Ishikawa (cell line): Measurements from ENCODE around the gene PPP4C.

Experiments
- CEBPB ChIP-seq: IDR thresholded peaks from 2 replicates; pipeline ENCODE4 v1.6.1; 2012
- CREB1 ChIP-seq: IDR thresholded peaks from 2 replicates; pipeline ENCODE4 v1.6.1; 2012; ENCODE audit warnings: low read depth
- EGR1 ChIP-seq: IDR thresholded peaks from 2 replicates; pipeline ENCODE4 v1.6.1; 2012
- EP300 ChIP-seq: IDR thresholded peaks from 2 replicates; pipeline ENCODE4 v1.6.1; 2012; ENCODE audit warnings: borderline replicate concordance
- FOXM1 ChIP-seq: IDR thresholded peaks from 2 replicates; pipeline ENCODE4 v1.6.1; 2012; ENCODE audit warnings: low read depth, borderline replicate concordance
- NFIC ChIP-seq: IDR thresholded peaks from 2 replicates; pipeline ENCODE4 v1.6.1; 2012
- RAD21 ChIP-seq: IDR thresholded peaks from 2 replicates; pipeline ENCODE4 v1.6.1; 2012; ENCODE audit warnings: low read depth
- TAF1 ChIP-seq: IDR thresholded peaks from 2 replicates; pipeline ENCODE4 v1.6.1; 2012; ENCODE audit warnings: low read depth, mild to moderate bottlenecking
- TCF12 ChIP-seq: IDR thresholded peaks from 2 replicates; pipeline ENCODE4 v1.6.1; 2012; ENCODE audit warnings: low read depth
- TEAD4 ChIP-seq: IDR thresholded peaks from 2 replicates; pipeline ENCODE4 v1.6.1; 2012
- YY1 ChIP-seq: IDR thresholded peaks from 2 replicates; pipeline ENCODE4 v1.6.1; 2012; ENCODE audit warnings: low read depth
- ZBTB7A ChIP-seq: IDR thresholded peaks from 2 replicates; pipeline ENCODE4 v1.6.1; 2012; ENCODE audit warnings: low read depth
- TF ChIP-seq, protein P1 (sequence below): IDR thresholded peaks from 2 replicates; pipeline ENCODE4 v1.6.1; 2012
- TF ChIP-seq, protein P2 (sequence below): IDR thresholded peaks from 2 replicates; pipeline ENCODE4 v1.6.1; 2012
- TF ChIP-seq, protein P3 (sequence below): IDR thresholded peaks from 2 replicates; pipeline ENCODE4 v1.6.1; 2012; ENCODE audit warnings: low read depth, mild to moderate bottlenecking

The PPP4C gene

DNA sequence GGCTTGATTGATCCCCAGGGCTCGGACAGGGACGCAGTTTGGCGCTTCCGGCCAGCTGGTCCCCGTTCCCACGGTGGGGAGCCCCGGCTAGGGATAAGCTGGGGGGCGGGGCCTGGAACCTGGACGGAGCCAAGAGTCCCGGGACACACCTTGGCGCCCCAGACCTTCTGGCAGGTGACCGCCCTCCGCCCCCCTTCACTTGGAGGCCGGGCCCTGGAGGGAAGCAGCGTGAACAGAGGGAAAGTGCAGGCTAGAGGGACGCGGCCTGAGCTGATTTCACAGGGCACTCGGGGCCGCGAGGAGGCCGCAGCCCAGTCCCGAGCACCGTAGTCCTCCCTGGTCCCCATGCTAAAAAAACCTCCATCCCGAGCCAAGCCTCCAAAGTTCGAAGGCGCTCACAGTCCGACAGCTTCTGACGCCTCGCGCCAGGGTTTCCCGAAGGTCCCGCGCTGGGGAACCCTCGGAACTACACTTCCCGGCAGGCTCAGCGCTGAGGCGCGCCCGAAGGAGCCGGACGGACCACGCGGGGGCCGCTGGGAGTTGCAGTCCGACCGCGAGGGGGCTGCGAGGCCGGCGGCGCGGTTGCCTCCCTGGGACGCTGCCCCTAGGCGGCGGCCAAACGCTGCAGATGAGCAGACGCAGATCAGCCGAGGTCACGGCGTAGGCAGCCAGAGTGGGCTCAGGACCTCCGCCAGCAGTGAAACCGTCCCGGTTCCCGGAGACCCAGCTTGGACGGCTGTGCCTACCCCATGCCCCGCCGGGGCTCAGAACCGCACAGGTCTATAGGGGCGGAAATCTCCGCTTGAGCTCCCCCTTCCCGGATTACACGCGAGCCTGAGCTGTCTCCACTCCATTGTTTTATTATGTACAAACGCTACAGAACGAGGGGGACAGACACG, 15.9 kb downstream of the PPP4C start, which contains the start of gene TBX6:
TSS of gene TBX6 (minus strand) at position 451 of the 899 bp plus-strand sequence. CDS start 731 bp downstream, outside the sequence.
- TF ChIP-seq CEBPB (no peak), YY1 (no peak), RAD21 (peak; percentile 77), TCF12 (peak; percentile 62; the same call in 1 of the 2 replicates), EP300 (0 out of 2 replicates have a peak, but pooled peaks have one; percentile 30), NFIC (no peak; the same call in 1 of the 2 replicates), TAF1 (peak; percentile 57; the same call in 1 of the 2 replicates), EGR1 (no peak), ZBTB7A (peak; percentile 60; the same call in 1 of the 2 replicates), FOXM1 (no peak), TEAD4 (no peak), CREB1 (no peak)
- TF ChIP-seq, protein P1, sequence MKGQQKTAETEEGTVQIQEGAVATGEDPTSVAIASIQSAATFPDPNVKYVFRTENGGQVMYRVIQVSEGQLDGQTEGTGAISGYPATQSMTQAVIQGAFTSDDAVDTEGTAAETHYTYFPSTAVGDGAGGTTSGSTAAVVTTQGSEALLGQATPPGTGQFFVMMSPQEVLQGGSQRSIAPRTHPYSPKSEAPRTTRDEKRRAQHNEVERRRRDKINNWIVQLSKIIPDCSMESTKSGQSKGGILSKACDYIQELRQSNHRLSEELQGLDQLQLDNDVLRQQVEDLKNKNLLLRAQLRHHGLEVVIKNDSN, result peak; percentile 45
- TF ChIP-seq, protein P2, sequence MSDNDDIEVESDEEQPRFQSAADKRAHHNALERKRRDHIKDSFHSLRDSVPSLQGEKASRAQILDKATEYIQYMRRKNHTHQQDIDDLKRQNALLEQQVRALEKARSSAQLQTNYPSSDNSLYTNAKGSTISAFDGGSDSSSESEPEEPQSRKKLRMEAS, result peak; percentile 66; the same call in 1 of the 2 replicates
- TF ChIP-seq, protein P3, sequence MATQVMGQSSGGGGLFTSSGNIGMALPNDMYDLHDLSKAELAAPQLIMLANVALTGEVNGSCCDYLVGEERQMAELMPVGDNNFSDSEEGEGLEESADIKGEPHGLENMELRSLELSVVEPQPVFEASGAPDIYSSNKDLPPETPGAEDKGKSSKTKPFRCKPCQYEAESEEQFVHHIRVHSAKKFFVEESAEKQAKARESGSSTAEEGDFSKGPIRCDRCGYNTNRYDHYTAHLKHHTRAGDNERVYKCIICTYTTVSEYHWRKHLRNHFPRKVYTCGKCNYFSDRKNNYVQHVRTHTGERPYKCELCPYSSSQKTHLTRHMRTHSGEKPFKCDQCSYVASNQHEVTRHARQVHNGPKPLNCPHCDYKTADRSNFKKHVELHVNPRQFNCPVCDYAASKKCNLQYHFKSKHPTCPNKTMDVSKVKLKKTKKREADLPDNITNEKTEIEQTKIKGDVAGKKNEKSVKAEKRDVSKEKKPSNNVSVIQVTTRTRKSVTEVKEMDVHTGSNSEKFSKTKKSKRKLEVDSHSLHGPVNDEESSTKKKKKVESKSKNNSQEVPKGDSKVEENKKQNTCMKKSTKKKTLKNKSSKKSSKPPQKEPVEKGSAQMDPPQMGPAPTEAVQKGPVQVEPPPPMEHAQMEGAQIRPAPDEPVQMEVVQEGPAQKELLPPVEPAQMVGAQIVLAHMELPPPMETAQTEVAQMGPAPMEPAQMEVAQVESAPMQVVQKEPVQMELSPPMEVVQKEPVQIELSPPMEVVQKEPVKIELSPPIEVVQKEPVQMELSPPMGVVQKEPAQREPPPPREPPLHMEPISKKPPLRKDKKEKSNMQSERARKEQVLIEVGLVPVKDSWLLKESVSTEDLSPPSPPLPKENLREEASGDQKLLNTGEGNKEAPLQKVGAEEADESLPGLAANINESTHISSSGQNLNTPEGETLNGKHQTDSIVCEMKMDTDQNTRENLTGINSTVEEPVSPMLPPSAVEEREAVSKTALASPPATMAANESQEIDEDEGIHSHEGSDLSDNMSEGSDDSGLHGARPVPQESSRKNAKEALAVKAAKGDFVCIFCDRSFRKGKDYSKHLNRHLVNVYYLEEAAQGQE, result no peak

DNA sequence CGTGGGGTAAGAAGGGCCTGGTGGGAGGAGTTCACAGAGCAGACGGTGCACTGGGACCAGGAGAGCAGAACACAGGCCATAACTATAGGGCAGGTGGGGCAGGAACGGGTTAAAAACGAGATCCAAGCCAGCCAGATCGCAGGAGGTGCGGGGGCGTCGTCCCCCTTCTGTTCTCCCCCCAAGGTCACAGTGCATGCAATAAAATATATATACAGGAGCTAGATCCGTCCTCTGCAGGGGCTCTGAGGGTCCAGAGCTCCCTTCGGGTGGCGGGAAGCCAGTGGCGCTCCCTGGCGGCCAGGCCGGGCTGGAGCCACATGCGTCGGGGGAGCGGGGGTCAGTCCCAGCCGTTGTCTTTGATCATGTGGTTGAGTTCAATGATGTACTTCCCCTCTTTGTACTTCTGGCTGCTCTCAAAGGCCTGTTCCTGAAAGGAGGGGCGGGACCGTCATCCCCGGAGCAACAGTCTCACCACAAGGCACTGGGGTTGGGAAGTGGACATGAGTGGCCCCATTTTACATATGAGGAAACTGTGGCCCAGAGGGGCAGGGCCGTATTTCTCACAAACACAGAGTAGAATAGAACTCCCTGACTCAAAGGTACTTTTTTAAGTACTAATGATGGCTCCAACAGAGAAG, 16.7 kb downstream of the PPP4C start:
- TF ChIP-seq TAF1 (no peak), EGR1 (peak; percentile 57), FOXM1 (no peak), TEAD4 (no peak), EP300 (no peak; the same call in 1 of the 2 replicates), CEBPB (no peak), CREB1 (no peak), RAD21 (peak; percentile 42; the same call in 1 of the 2 replicates), TCF12 (no peak), YY1 (no peak), NFIC (no peak), ZBTB7A (peak; percentile 97)
- TF ChIP-seq, protein P3, result no peak
- TF ChIP-seq, protein P1, result peak; percentile 66
- TF ChIP-seq, protein P2, result peak; percentile 78; the same call in 1 of the 2 replicates

DNA sequence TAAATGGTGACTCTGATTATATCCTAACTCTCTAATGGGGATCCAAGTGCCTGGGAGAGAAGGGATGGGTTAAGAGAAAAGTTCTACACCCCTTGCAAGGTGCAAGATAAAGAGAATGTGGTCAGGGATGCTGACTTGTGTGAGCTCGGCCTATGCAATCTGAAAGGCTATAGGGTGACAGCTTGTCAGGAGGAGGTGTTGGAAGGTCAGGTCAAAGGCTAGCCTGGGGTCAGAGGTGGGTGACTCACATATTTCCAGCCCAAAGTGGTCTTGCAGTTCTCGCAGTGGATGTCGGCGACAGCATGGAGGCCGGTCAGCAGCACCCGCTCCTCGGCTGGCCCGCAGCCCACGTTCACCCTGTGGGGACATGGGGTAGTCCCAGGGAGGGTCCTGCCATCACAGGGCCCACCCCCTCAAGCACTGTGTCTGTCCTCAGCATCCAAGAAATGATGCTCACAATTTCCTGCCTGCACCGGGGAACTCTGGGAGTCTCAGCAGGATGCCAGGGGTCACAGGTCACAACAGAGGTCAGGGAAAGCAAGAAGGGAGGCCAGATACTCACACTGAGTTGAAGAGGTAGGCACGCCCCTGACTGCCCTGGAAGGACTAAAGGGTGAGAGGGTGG, 18.9 kb downstream of the PPP4C start:
- TF ChIP-seq, protein P2, result no peak
- TF ChIP-seq EP300 (no peak), NFIC (no peak), ZBTB7A (no peak), TCF12 (no peak), YY1 (no peak), TEAD4 (no peak), EGR1 (no peak), CREB1 (no peak), FOXM1 (no peak), RAD21 (no peak), TAF1 (no peak), CEBPB (no peak)
- TF ChIP-seq, protein P3, result no peak
- TF ChIP-seq, protein P1, result no peak
